A673 (cell line): ENCODE data around the gene MROH2A. TPM values are rescaled to one million over a fixed set of nuclear protein-coding genes. Genes with fewer than 3 reads are reported as not detected.

Experiments used
- BruUV-seq: library from RNA; stranded (reverse); fragments of 400-500 nt; replicated peaks from 2 replicates; lab custom pipeline; 2021; lab: Mats Ljungman, UMichigan
- CTCF ChIA-PET: fragments of 300-600 bp; sonication (Branson Sonifier 250); formaldehyde crosslinking; loops from one replicate; lab custom pipeline; 2022; ENCODE audit warnings: antibody characterized with exemption; lab: Charles Lee
- POLR2A ChIA-PET: fragments of 300-600 bp; sonication (Branson Sonifier 250); formaldehyde crosslinking; loops from one replicate; lab custom pipeline; 2022; ENCODE audit warnings: antibody characterized with exemption; ENCODE audit not compliant: low non-redundant PET; lab: Charles Lee
- DNase-seq: peaks from one replicate; pipeline ENCODE4 v3.0.0-alpha.2; 2015; ENCODE audit warnings: low spot score
- H3K27ac ChIP-seq: fragments of 200-600 bp; sonication (generic); 2 replicates; pipeline ENCODE4 v1.5.1; 2016; ENCODE audit warnings: mixed run types, low read depth, mild to moderate bottlenecking, mixed read lengths, antibody characterized with exemption, low read length; ENCODE audit not compliant: poor library complexity, severe bottlenecking
- H3K27me3 ChIP-seq: fragments of 200-600 bp; sonication (generic); replicated peaks from 2 replicates; pipeline ENCODE4 v1.6.1; 2017; ENCODE audit warnings: mixed run types, low read depth, mild to moderate bottlenecking, mixed read lengths, antibody characterized with exemption, low read length; ENCODE audit not compliant: insufficient read depth, poor library complexity
- H3K36me3 ChIP-seq: fragments of 200-600 bp; sonication (generic); 2 replicates; pipeline ENCODE4 v1.6.1; 2016; ENCODE audit warnings: mixed run types, mild to moderate bottlenecking, mixed read lengths, antibody characterized with exemption, low read length; ENCODE audit not compliant: insufficient read depth, poor library complexity, severe bottlenecking
- H3K4me1 ChIP-seq: fragments of 200-600 bp; sonication (generic); 2 replicates; pipeline ENCODE4 v1.6.1; 2017; ENCODE audit warnings: mixed run types, mild to moderate bottlenecking, mixed read lengths, antibody characterized with exemption, low read length; ENCODE audit not compliant: insufficient read depth, poor library complexity, severe bottlenecking
- H3K4me3 ChIP-seq: fragments of 200-600 bp; sonication (generic); 2 replicates; pipeline ENCODE4 v1.5.1; 2016; ENCODE audit warnings: low read depth, mixed run types, mild to moderate bottlenecking, mixed read lengths, low read length; ENCODE audit not compliant: poor library complexity, severe bottlenecking
- H3K9me3 ChIP-seq: fragments of 200-600 bp; sonication (generic); 2 replicates; pipeline ENCODE4 v1.6.1; 2016; ENCODE audit warnings: mixed run types, low read depth, mild to moderate bottlenecking, mixed read lengths, antibody characterized with exemption, low read length; ENCODE audit not compliant: poor library complexity, severe bottlenecking
- EZH2 ChIP-seq: fragments of 200-600 bp; sonication (generic); IDR thresholded peaks from 2 replicates; pipeline ENCODE4 v1.6.1; 2017; ENCODE audit warnings: borderline replicate concordance, low read depth, mild to moderate bottlenecking, mixed read lengths, antibody characterized with exemption, low read length; ENCODE audit not compliant: poor library complexity, severe bottlenecking
- intact Hi-C: fragments of 100-400 bp; cut with micrococcal nuclease; formaldehyde crosslinking; loops from one replicate; pipeline ENCODE4 v1.10.0; 2022; ENCODE audit not compliant: unreplicated experiment
- total RNA-seq: library from RNA; stranded (reverse); gene quantifications from 2 replicates; pipeline ENCODE4 v1.2.3, GENCODE V29; 2021
- TF ChIP-seq, protein P1 (sequence below): fragments of 300-800, 200-600 bp; sonication (generic); conservative IDR thresholded peaks from 2 replicates; pipeline ENCODE4 v1.5.1; 2017; ENCODE audit warnings: low read depth, mild to moderate bottlenecking, antibody characterized with exemption, low read length, moderate library complexity, mixed read lengths

Gene MROH2A
- total RNA-seq, 1 experiment from 2014 or later, result 1.3 TPM

DNA sequence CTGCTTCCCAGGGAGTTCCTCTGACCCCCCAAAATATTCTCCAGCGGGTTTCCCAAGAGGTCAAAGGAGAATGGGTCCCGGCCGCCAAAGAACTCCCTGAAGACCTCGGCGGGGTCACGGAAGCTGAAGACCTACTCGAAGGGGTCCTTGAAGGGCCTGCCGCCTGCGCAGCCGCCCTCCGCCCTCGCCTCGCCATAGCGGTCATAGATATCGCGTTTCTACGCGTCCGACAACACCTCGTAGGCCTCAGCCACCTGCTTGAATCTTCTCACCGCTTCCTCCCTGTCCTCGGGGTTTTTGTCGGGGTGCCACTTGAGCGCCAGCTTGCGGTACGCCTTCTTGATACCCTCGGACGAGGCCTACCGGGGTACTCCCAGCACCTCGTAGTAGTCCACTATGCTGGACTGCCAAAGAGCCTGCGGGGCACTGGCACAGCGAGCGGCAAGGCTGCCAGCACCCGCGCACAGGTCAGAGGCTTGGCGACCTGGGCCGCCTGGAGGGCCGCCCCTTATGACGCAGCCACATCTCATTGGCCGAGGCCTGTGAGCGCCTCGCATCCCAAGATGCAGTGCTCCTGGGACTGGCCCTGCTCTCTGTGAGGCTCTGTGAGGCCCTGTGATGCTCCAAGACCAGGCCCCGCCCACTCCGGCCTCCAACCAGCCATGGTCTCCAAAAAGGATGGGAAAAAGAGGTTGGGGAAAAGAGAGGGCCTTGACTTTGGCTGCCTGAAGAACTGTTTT is 23.1 kb upstream of the MROH2A start:
- ChIA-PET POLR2A (no interaction called here), CTCF (no interaction called here)
- DNase-seq, result no peak
- H3K4me1 ChIP-seq, result no peaks in the 10 kb centered on the region
- H3K27ac ChIP-seq, result no peak overlapping the region
- no peaks in the 10 kb centered on the region for H3K27me3 ChIP-seq
- no peaks in the 10 kb centered on the region for H3K36me3 ChIP-seq
- no TSS peak for BruUV-seq
- TF ChIP-seq, protein P1, sequence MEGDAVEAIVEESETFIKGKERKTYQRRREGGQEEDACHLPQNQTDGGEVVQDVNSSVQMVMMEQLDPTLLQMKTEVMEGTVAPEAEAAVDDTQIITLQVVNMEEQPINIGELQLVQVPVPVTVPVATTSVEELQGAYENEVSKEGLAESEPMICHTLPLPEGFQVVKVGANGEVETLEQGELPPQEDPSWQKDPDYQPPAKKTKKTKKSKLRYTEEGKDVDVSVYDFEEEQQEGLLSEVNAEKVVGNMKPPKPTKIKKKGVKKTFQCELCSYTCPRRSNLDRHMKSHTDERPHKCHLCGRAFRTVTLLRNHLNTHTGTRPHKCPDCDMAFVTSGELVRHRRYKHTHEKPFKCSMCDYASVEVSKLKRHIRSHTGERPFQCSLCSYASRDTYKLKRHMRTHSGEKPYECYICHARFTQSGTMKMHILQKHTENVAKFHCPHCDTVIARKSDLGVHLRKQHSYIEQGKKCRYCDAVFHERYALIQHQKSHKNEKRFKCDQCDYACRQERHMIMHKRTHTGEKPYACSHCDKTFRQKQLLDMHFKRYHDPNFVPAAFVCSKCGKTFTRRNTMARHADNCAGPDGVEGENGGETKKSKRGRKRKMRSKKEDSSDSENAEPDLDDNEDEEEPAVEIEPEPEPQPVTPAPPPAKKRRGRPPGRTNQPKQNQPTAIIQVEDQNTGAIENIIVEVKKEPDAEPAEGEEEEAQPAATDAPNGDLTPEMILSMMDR, result no peak
- TF ChIP-seq EZH2, result no peak
- H3K4me3 ChIP-seq, result no peak overlapping the region
- intact Hi-C loops, result no loop called here
- peaks cover 4% of the 10 kb centered on the region for H3K9me3 ChIP-seq

DNA sequence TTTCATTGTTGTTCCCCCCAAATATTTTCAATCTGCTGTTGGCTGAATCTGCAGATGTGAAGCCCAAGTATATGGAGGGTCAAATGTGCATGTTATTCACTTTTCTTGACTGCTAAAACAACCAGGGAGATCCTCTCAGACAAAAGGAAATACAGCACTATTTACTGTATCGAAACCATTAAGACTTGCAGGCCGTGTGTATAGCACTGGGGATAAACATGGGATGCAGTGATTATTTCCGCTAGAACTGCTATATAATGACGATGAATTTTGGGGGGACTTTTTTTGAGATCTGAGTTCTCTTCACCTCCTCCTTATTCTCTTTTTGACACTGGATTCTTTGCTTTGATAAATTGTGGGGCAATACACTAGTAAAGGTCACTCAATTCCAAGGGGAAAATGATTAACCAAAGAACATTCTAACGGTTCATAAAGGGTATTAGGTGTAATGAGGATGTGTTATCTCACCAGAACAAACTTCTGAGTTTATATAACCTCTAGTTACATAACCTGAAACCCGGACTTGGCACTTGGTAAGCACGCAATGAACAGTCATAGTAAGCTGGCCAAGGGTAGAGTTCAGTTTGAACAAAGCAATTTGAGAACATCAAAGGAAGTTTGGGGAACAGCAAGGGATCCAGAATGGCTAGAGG is 21.6 kb upstream of the MROH2A start:
- Histone ChIP-seq H3K4me1 (no peaks in the 10 kb centered on the region), H3K36me3 (no peaks in the 10 kb centered on the region), H3K27me3 (no peaks in the 10 kb centered on the region), H3K9me3 (no peaks in the 10 kb centered on the region), H3K4me3 (no peak overlapping the region), H3K27ac (no peak overlapping the region)
- CTCF ChIA-PET, result no interaction called here
- POLR2A ChIA-PET, result no interaction called here
- no peak for DNase-seq
- BruUV-seq, result no TSS peak
- intact Hi-C loops, result no loop called here
- no peak for TF ChIP-seq EZH2

DNA sequence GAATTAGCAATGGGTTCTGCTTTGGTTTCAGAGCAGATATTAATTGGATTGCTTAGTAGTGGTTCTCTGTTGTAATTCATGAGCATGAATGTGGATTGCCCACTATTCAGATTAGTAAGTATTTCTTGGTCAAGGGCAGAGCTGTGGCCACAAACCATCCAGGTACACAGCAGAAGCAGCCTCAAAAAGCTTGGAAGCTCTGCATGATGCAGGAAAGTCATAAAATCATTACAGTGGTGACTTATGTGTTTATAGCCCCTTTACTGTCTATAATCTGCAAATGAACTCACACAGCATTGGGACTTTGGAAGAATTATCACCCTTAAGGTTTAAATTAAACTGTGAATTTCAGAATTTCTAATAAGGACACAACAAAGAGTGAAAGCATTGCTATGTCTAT is 20.0 kb upstream of the MROH2A start:
- H3K27ac ChIP-seq, result no peak overlapping the region
- POLR2A ChIA-PET, result no interaction called here
- no peak for DNase-seq
- CTCF ChIA-PET, result no interaction called here
- intact Hi-C loops, result no loop called here
- H3K27me3 ChIP-seq, result no peaks in the 10 kb centered on the region
- TF ChIP-seq, protein P1, result no peak
- no peak for TF ChIP-seq EZH2
- BruUV-seq, result no TSS peak
- H3K4me1 ChIP-seq, result no peaks in the 10 kb centered on the region
- H3K36me3 ChIP-seq, result no peaks in the 10 kb centered on the region
- H3K9me3 ChIP-seq, result no peaks in the 10 kb centered on the region
- H3K4me3 ChIP-seq, result no peak overlapping the region
